ENCODE data around the gene F10.

Gene F10

GRCh38 chr13:113088691-113089020 lies 33.9 kb upstream of the F10 start:
- no peak for ATAC-seq
- TF ChIP-seq TOX (CRISPR knock-in tag; IDR thresholded peaks at IDR 0.05; ENCODE audit: borderline replicate concordance) (no peak), GLIS3 (CRISPR knock-in tag; IDR thresholded peaks at IDR 0.05) (no peak), PPARA (CRISPR knock-in tag; IDR thresholded peaks at IDR 0.05; ENCODE audit: borderline replicate concordance) (no peak), ZC3H10 (CRISPR knock-in tag; IDR thresholded peaks at IDR 0.05) (no peak), ZNF70 (CRISPR knock-in tag; IDR thresholded peaks at IDR 0.05) (no peak), ARNTL (CRISPR knock-in tag; IDR thresholded peaks at IDR 0.05; ENCODE audit: borderline replicate concordance, low read depth) (no peak), ISL1 (CRISPR knock-in tag; IDR thresholded peaks at IDR 0.05) (no peak), ZFP3 (CRISPR knock-in tag; IDR thresholded peaks at IDR 0.05) (no peak), CREB5 (CRISPR knock-in tag; IDR thresholded peaks at IDR 0.05; ENCODE audit: low read depth) (no peak), CSDC2 (CRISPR knock-in tag; IDR thresholded peaks at IDR 0.05) (no peak), ZNF565 (CRISPR knock-in tag; conservative IDR thresholded peaks at IDR 0.05; ENCODE audit: low read depth) (no peak), SNAI2 (CRISPR knock-in tag; IDR thresholded peaks at IDR 0.05) (no peak)
- TF ChIP-seq, protein P1, sequence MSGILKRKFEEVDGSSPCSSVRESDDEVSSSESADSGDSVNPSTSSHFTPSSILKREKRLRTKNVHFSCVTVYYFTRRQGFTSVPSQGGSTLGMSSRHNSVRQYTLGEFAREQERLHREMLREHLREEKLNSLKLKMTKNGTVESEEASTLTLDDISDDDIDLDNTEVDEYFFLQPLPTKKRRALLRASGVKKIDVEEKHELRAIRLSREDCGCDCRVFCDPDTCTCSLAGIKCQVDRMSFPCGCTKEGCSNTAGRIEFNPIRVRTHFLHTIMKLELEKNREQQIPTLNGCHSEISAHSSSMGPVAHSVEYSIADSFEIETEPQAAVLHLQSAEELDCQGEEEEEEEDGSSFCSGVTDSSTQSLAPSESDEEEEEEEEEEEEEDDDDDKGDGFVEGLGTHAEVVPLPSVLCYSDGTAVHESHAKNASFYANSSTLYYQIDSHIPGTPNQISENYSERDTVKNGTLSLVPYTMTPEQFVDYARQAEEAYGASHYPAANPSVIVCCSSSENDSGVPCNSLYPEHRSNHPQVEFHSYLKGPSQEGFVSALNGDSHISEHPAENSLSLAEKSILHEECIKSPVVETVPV (CRISPR knock-in tag; IDR thresholded peaks at IDR 0.05) = no peak

DNA sequence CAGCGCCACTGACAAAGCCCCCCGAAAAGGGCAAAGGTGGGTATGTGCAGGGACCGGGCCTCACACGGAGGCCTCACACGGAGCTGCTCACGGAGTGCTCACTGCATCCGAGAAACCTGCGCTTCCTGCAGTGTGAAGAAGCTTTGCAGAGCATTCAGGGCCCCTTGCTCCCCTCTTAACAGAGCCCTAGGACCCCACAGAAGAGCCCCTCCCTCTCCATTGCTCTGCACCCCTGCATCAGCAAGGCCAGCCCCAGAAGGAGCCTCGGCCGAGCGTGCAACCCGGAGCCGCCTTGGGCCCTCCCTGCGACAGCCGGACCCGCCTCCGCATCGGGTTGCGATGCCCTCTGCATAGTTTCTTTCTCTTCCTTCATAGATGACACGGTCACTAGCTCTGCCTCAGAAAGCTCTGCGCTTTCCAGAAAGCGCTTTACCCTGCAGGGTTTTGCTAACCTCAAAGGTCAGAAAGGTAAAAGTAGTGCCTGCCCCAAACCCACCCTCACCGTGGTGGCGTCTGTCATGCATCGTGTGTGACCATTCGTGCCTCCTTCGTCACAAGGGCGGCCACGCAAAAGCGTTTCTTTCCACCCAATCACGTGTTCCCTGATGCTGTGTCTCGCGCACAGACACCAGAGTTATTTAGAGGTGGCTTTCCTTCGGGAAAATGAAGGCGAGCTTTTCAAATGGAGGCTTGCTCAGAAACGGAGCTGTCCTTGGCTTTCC lies 32.7 kb upstream of the F10 start:
- TF ChIP-seq TCF4 (CRISPR knock-in tag; IDR thresholded peaks at IDR 0.05; ENCODE audit: borderline replicate concordance) (no peak), GLIS3 (CRISPR knock-in tag; IDR thresholded peaks at IDR 0.05) (no peak), ESRRG (CRISPR knock-in tag; IDR thresholded peaks at IDR 0.05) (no peak)
- ATAC-seq = no peak

- TF ChIP-seq CSDC2 (CRISPR knock-in tag; IDR thresholded peaks at IDR 0.05) = no peak
- no peak for TF ChIP-seq ARNTL (CRISPR knock-in tag; IDR thresholded peaks at IDR 0.05; ENCODE audit: borderline replicate concordance, low read depth)
- no peak for TF ChIP-seq PPARA (CRISPR knock-in tag; IDR thresholded peaks at IDR 0.05; ENCODE audit: borderline replicate concordance)
- TF ChIP-seq ZFP30 (CRISPR knock-in tag; IDR thresholded peaks at IDR 0.05) = no peak
- TF ChIP-seq TCF4 (CRISPR knock-in tag; IDR thresholded peaks at IDR 0.05; ENCODE audit: borderline replicate concordance) = no peak
- TF ChIP-seq, protein P1 (CRISPR knock-in tag; IDR thresholded peaks at IDR 0.05) = no peak
- TF ChIP-seq CREB5 (CRISPR knock-in tag; IDR thresholded peaks at IDR 0.05; ENCODE audit: low read depth) = no peak
- no peak for TF ChIP-seq BACH2 (CRISPR knock-in tag; IDR thresholded peaks at IDR 0.05; ENCODE audit: borderline replicate concordance)
- no peak for TF ChIP-seq ZNF565 (CRISPR knock-in tag; conservative IDR thresholded peaks at IDR 0.05; ENCODE audit: low read depth)
- no peak for TF ChIP-seq TOX (CRISPR knock-in tag; IDR thresholded peaks at IDR 0.05; ENCODE audit: borderline replicate concordance)
- TF ChIP-seq SNAI2 (CRISPR knock-in tag; IDR thresholded peaks at IDR 0.05) = no peak
- TF ChIP-seq, protein P2, sequence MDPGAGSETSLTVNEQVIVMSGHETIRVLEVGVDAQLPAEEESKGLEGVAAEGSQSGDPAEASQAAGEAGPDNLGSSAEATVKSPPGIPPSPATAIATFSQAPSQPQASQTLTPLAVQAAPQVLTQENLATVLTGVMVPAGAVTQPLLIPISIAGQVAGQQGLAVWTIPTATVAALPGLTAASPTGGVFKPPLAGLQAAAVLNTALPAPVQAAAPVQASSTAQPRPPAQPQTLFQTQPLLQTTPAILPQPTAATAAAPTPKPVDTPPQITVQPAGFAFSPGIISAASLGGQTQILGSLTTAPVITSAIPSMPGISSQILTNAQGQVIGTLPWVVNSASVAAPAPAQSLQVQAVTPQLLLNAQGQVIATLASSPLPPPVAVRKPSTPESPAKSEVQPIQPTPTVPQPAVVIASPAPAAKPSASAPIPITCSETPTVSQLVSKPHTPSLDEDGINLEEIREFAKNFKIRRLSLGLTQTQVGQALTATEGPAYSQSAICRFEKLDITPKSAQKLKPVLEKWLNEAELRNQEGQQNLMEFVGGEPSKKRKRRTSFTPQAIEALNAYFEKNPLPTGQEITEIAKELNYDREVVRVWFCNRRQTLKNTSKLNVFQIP (CRISPR knock-in tag; IDR thresholded peaks at IDR 0.05; ENCODE audit: borderline replicate concordance, low read depth) = no peak
- TF ChIP-seq RARB (CRISPR knock-in tag; IDR thresholded peaks at IDR 0.05) = no peak
- no peak for TF ChIP-seq GLIS3 (CRISPR knock-in tag; IDR thresholded peaks at IDR 0.05)
- no peak for TF ChIP-seq ZFP3 (CRISPR knock-in tag; IDR thresholded peaks at IDR 0.05)
- TF ChIP-seq ESRRG (CRISPR knock-in tag; IDR thresholded peaks at IDR 0.05) = no peak
- no peak for TF ChIP-seq ZNF70 (CRISPR knock-in tag; IDR thresholded peaks at IDR 0.05)
- TF ChIP-seq ISL1 (CRISPR knock-in tag; IDR thresholded peaks at IDR 0.05) = no peak
- no peak for TF ChIP-seq ZNF8 (CRISPR knock-in tag; IDR thresholded peaks at IDR 0.05)
- no peak for TF ChIP-seq TSHZ2 (CRISPR knock-in tag; IDR thresholded peaks at IDR 0.05)
- no peak for ATAC-seq
These were observed 32.2 kb upstream of the F10 start for GRCh38 chr13:113090415-113090770.

Data from SK-N-SH treated with all-trans-retinoic acid at 6 μM for 48 hours (cell line).